HG03354 (cell line): ENCODE data around the gene ISOC1.

Experiments used
- ATAC-seq: cut with Tn5 transposase; IDR thresholded peaks from one replicate; pipeline ENCODE4 v1.9.1; 2021; ENCODE audit warnings: mild to moderate bottlenecking; ENCODE audit not compliant: unreplicated experiment, poor library complexity, severe bottlenecking

ISOC1 gene

GRCh38 chr5:129094087-129094923 lies at the start of gene ISOC1:
Gene ISOC1, plus strand, starts transcription at chr5:129094749. Its CDS starts 18 bp downstream, at chr5:129094767.
- ATAC-seq = peak; percentile 90

- no peak for ATAC-seq
Measured at GRCh38 chr5:129046151-129046550, 48.4 kb upstream of the ISOC1 start.

GRCh38 chr5:129048509-129048908 lies 46.0 kb upstream of the ISOC1 start:
- no peak for ATAC-seq

GRCh38 chr5:129049126-129049799 lies 45.3 kb upstream of the ISOC1 start:
- ATAC-seq = no peak

GRCh38 chr5:129051283-129051682 lies 43.3 kb upstream of the ISOC1 start:
- no peak for ATAC-seq

GRCh38 chr5:129053438-129053837 lies 41.1 kb upstream of the ISOC1 start:
- no peak for ATAC-seq

GRCh38 chr5:129057329-129057728 lies 37.2 kb upstream of the ISOC1 start:
- ATAC-seq = no peak

GRCh38 chr5:129061849-129062248 lies 32.7 kb upstream of the ISOC1 start:
- no peak for ATAC-seq

- no peak for ATAC-seq
Measured at GRCh38 chr5:129063483-129064113, 31.0 kb upstream of the ISOC1 start.

GRCh38 chr5:129065721-129066120 lies 28.8 kb upstream of the ISOC1 start:
- ATAC-seq = no peak

- ATAC-seq = no peak
Measured at GRCh38 chr5:129067745-129068144, 26.8 kb upstream of the ISOC1 start.

GRCh38 chr5:129069292-129069691 lies 25.3 kb upstream of the ISOC1 start:
- ATAC-seq = peak; percentile 88

- ATAC-seq = no peak
Measured at GRCh38 chr5:129073111-129073510, 21.4 kb upstream of the ISOC1 start.

GRCh38 chr5:129074903-129075302 lies 19.6 kb upstream of the ISOC1 start:
- no peak for ATAC-seq

GRCh38 chr5:129077433-129078075 lies 17.0 kb upstream of the ISOC1 start:
- ATAC-seq = no peak

- ATAC-seq = no peak
Measured at GRCh38 chr5:129078247-129078646, 16.3 kb upstream of the ISOC1 start.

GRCh38 chr5:129078660-129079059 lies 15.9 kb upstream of the ISOC1 start:
- no peak for ATAC-seq

- ATAC-seq = no peak
Measured at GRCh38 chr5:129079496-129079895, 15.1 kb upstream of the ISOC1 start.

- ATAC-seq = no peak
Measured at GRCh38 chr5:129080766-129081165, 13.8 kb upstream of the ISOC1 start.
